Measurements from ENCODE around the gene ELMO3.

ELMO3 gene

GRCh38 chr16:67190041-67190440, 8.9 kb upstream of the ELMO3 start, which contains the start of gene EXOC3L1 (continued):
- TF ChIP-seq TSHZ2 (CRISPR knock-in tag; IDR thresholded peaks at IDR 0.05) = no peak

- TF ChIP-seq PATZ1 (CRISPR knock-in tag; IDR thresholded peaks at IDR 0.05; ENCODE audit: borderline replicate concordance) (no peak), SNAI2 (CRISPR knock-in tag; IDR thresholded peaks at IDR 0.05) (no peak), CREB5 (CRISPR knock-in tag; IDR thresholded peaks at IDR 0.05; ENCODE audit: low read depth) (no peak), TOX (CRISPR knock-in tag; IDR thresholded peaks at IDR 0.05; ENCODE audit: borderline replicate concordance) (no peak), BACH2 (CRISPR knock-in tag; IDR thresholded peaks at IDR 0.05; ENCODE audit: borderline replicate concordance) (no peak), ESRRG (CRISPR knock-in tag; IDR thresholded peaks at IDR 0.05) (no peak), CSDC2 (CRISPR knock-in tag; IDR thresholded peaks at IDR 0.05) (no peak), ARNTL (CRISPR knock-in tag; IDR thresholded peaks at IDR 0.05; ENCODE audit: borderline replicate concordance, low read depth) (no peak), ZNF8 (CRISPR knock-in tag; IDR thresholded peaks at IDR 0.05) (no peak), ZFP30 (CRISPR knock-in tag; IDR thresholded peaks at IDR 0.05) (no peak), ISL1 (CRISPR knock-in tag; IDR thresholded peaks at IDR 0.05) (no peak), RARB (CRISPR knock-in tag; IDR thresholded peaks at IDR 0.05) (no peak), TSHZ2 (CRISPR knock-in tag; IDR thresholded peaks at IDR 0.05) (no peak), PPARA (CRISPR knock-in tag; IDR thresholded peaks at IDR 0.05; ENCODE audit: borderline replicate concordance) (no peak), GLIS3 (CRISPR knock-in tag; IDR thresholded peaks at IDR 0.05) (no peak), ZC3H10 (CRISPR knock-in tag; IDR thresholded peaks at IDR 0.05) (no peak), POU6F1 (CRISPR knock-in tag; IDR thresholded peaks at IDR 0.05; ENCODE audit: borderline replicate concordance, low read depth) (no peak)
- ATAC-seq = no peak
Observed at GRCh38 chr16:67190448-67191399, 8.2 kb upstream of the ELMO3 start.

GRCh38 chr16:67191411-67191994, 7.4 kb upstream of the ELMO3 start:
- no peak for TF ChIP-seq ZC3H10 (CRISPR knock-in tag; IDR thresholded peaks at IDR 0.05)
- ATAC-seq = peak; percentile 21; the same call in 2 of the 3 replicates

All from SK-N-SH treated with all-trans-retinoic acid at 6 μM for 48 hours (cell line).